Measurements from ENCODE around the gene SNAP25.

- TF ChIP-seq, protein P1, sequence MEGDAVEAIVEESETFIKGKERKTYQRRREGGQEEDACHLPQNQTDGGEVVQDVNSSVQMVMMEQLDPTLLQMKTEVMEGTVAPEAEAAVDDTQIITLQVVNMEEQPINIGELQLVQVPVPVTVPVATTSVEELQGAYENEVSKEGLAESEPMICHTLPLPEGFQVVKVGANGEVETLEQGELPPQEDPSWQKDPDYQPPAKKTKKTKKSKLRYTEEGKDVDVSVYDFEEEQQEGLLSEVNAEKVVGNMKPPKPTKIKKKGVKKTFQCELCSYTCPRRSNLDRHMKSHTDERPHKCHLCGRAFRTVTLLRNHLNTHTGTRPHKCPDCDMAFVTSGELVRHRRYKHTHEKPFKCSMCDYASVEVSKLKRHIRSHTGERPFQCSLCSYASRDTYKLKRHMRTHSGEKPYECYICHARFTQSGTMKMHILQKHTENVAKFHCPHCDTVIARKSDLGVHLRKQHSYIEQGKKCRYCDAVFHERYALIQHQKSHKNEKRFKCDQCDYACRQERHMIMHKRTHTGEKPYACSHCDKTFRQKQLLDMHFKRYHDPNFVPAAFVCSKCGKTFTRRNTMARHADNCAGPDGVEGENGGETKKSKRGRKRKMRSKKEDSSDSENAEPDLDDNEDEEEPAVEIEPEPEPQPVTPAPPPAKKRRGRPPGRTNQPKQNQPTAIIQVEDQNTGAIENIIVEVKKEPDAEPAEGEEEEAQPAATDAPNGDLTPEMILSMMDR (IDR thresholded peaks at IDR 0.05), result no peak
- no peak for TF ChIP-seq POLR2A (IDR thresholded peaks at IDR 0.05)
These were observed 99.8 kb downstream of the SNAP25 start for GRCh38 chr20:10318291-10319024.

Measured in suprapubic skin (tissue), 3 donors.